ENCODE measurements around the gene THAP11. TPM values are rescaled to one million over a fixed set of nuclear protein-coding genes. Genes with fewer than 3 reads are reported as not detected.
A peak's percentile ranks its signal among the peaks of the same experiment; 100 is the strongest.

Gene THAP11
- total and polyA plus RNA-seq, 12 donors: 6.0 to 41.3 (median 25.5) TPM

GRCh38 chr16:67811899-67812298 is 30.2 kb upstream of the THAP11 start:
- Histone ChIP-seq H3K27ac (no peak overlapping the region), H3K27me3 (no peaks in the 10 kb centered on the region), H3K4me3 (no peak overlapping the region), H3K9me3 (no peaks in the 10 kb centered on the region), H3K36me3 (no peaks in the 10 kb centered on the region), H3K4me1 (peaks cover 0 to 12% (median 8%) of the 10 kb centered on the region in 9 donors)
- intact Hi-C loops (cut with DNase I): loop anchor here in 6 of 10 donors (5.0 to 10.0 kb wide), 6 partner anchors 137 to 413 kb away; no protein-coding TSS in a partner anchor
- no peak for DNase-seq
- no peak for ATAC-seq
- TF ChIP-seq CTCF (IDR thresholded peaks at IDR 0.05): no peak
- WGBS, 2 donors: 95 to 98% methylated on average over 1 of the region's 1 CpG

- no peak for TF ChIP-seq CTCF (IDR thresholded peaks at IDR 0.05)
- no peaks in the 10 kb centered on the region for H3K27me3 ChIP-seq
- intact Hi-C loops (cut with DNase I): loop anchor here in 6 of 10 donors (2.0 to 10.0 kb wide), 7 partner anchors 56 to 410 kb away; no protein-coding TSS in a partner anchor
- peaks cover 0 to 7% (median 0%) of the 10 kb centered on the region in 9 donors for H3K4me1 ChIP-seq
- no peaks in the 10 kb centered on the region for H3K9me3 ChIP-seq
- H3K27ac ChIP-seq: no peak overlapping the region
- ATAC-seq (no peak), DNase-seq (no peak)
- H3K36me3 ChIP-seq: no peaks in the 10 kb centered on the region
- WGBS, 2 donors: 81 to 87% methylated on average over 8 of the region's 8 CpGs
- no peak overlapping the region for H3K4me3 ChIP-seq
Observed at GRCh38 chr16:67814567-67814966, 27.6 kb upstream of the THAP11 start.

GRCh38 chr16:67820608-67821259 is 21.4 kb upstream of the THAP11 start:
- no peak for ATAC-seq
- Histone ChIP-seq H3K4me3 (no peak overlapping the region), H3K27me3 (no peaks in the 10 kb centered on the region), H3K4me1 (peaks cover 0 to 7% (median 0%) of the 10 kb centered on the region in 9 donors), H3K36me3 (peaks cover 0 to under 1% (median 0%) of the 10 kb centered on the region in 9 donors), H3K9me3 (no peaks in the 10 kb centered on the region), H3K27ac (no peak overlapping the region)
- DNase-seq: no peak
- intact Hi-C loops (cut with DNase I): loop anchor here in 1 of 10 donors (10.0 kb wide), 1 partner anchor 214 kb away; no protein-coding TSS in a partner anchor
- no peak for TF ChIP-seq CTCF (IDR thresholded peaks at IDR 0.05)
- 94 to 95% methylated on average over 11 of the region's 11 CpGs for WGBS, 2 donors

- H3K27ac ChIP-seq: no peak overlapping the region
- no peaks in the 10 kb centered on the region for H3K4me1 ChIP-seq
- ATAC-seq (peak in 1 of 8 donors; percentile 6), DNase-seq (no peak)
- H3K27me3 ChIP-seq: no peaks in the 10 kb centered on the region
- no peak for TF ChIP-seq CTCF (IDR thresholded peaks at IDR 0.05)
- intact Hi-C loops (cut with DNase I): loop anchor here in 1 of 10 donors (10.0 kb wide), 1 partner anchor 212 kb away; no protein-coding TSS in a partner anchor
- H3K9me3 ChIP-seq: no peaks in the 10 kb centered on the region
- peaks cover 0 to 18% (median 0%) of the 10 kb centered on the region in 9 donors for H3K36me3 ChIP-seq
- H3K4me3 ChIP-seq: no peak overlapping the region
- 89 to 92% methylated on average over 2 of the region's 2 CpGs for WGBS, 2 donors
Observed at GRCh38 chr16:67822511-67822910, 19.6 kb upstream of the THAP11 start.

Measured in heart right ventricle (tissue), 16 donors.